Suprapubic skin (tissue), 4 donors: ENCODE results near the gene PRRC2B. TPM values are rescaled to one million over a fixed set of nuclear protein-coding genes. Genes with fewer than 3 reads are reported as not detected.
A peak's percentile ranks its signal among the peaks of the same experiment; 100 is the strongest.

ENCODE experiments used
- DNase-seq, 2 donors: peaks; one replicate each; pipeline ENCODE4 v3.0.0-alpha.2; 2019; ENCODE audit warnings: low spot score in 2 of 2
- H3K27ac ChIP-seq: fragments of 200-600 bp; sonication (generic); one replicate; pipeline ENCODE4 v1.5.1; 2019
- H3K27me3 ChIP-seq: fragments of 200-600 bp; sonication (generic); one replicate; pipeline ENCODE4 v1.5.1; 2019
- H3K36me3 ChIP-seq: fragments of 200-600 bp; sonication (generic); one replicate; pipeline ENCODE4 v1.5.1; 2019
- H3K4me1 ChIP-seq: fragments of 200-600 bp; sonication (generic); one replicate; pipeline ENCODE4 v1.5.1; 2019
- H3K4me3 ChIP-seq: fragments of 200-600 bp; sonication (generic); one replicate; pipeline ENCODE4 v1.5.1; 2019; ENCODE audit warnings: mild to moderate bottlenecking
- H3K9me3 ChIP-seq: fragments of 200-600 bp; sonication (generic); one replicate; pipeline ENCODE4 v1.5.1; 2019
- EP300 ChIP-seq: sonication (generic); formaldehyde crosslinking; IDR thresholded peaks from one replicate; pipeline ENCODE4 v1.6.1; 2017; ENCODE audit warnings: antibody characterized with exemption
- POLR2A ChIP-seq, 2 donors: fragments of 450-650 bp; IDR thresholded peaks; one replicate each; pipeline ENCODE4 v1.6.1; 2017; ENCODE audit warnings: antibody characterized with exemption in 2 of 2, mild to moderate bottlenecking in 2 of 2, moderate library complexity in 2 of 2
- POLR2AphosphoS5 ChIP-seq, 3 donors: sonication (generic); formaldehyde crosslinking; IDR thresholded peaks; one replicate each; pipeline ENCODE4 v1.6.1; 2017; ENCODE audit warnings: antibody characterized with exemption in 3 of 3
- WGBS: methylation state at CpG from one replicate; pipeline ENCODE4 v1.1.5; 2018; 5-methylcytosine and 5-hydroxymethylcytosine counted together
- total RNA-seq, 4 donors: library from RNA; depleted of rRNA; stranded (reverse); fragments of >200 nt; gene quantifications; one replicate each; pipeline ENCODE4 v1.1.0, GENCODE V29; 2016
- TF ChIP-seq, protein P1 (sequence below), 2 donors: fragments of 200-600 bp in 1 of 2; fragments of 450-650 bp in 1 of 2; sonication (generic) in 1 of 2; IDR thresholded peaks; one replicate each; pipeline ENCODE4 v1.5.1; 2016 to 2019; ENCODE audit warnings: antibody characterized with exemption in 2 of 2, mild to moderate bottlenecking in 1 of 2, moderate library complexity in 1 of 2

PRRC2B gene
- total RNA-seq, 4 donors from 2014 or later, result 153 to 286 (median 240) TPM

DNA sequence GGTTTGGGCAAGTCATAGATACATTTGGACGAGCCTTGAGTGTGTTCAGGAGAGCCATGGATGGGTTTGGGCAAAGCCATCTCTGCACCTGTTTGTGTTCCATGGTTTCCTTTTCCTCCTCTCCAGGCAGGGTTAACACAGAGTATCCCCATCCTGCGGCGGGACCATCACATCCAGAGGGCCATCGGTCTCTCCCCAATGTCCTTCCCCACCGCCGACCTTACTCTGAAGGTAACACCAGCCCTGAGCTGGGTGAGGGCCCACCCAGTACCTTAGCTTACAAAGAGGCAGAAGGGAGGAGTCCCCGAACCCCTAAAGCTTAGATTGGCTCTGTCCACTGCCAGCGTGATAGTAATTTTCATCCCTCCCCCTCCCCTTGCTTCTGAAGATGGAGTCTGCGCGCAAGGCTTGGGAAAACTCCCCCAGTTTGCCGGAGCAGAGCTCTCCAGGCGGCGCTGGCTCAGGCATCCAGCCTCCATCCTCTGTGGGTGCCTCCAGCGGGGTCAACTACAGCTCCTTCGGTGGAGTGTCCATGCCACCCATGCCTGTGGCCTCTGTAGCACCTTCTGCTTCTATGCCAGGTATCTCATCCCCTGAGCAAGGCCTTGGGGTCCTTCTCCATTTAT, 90.8 kb downstream of the PRRC2B start:
- no peak overlapping the region for H3K27ac ChIP-seq
- peaks cover 60% of the 10 kb centered on the region for H3K4me1 ChIP-seq
- peaks cover 96% of the 10 kb centered on the region for H3K36me3 ChIP-seq
- TF ChIP-seq POLR2A (IDR thresholded peaks at IDR 0.05), result no peak
- TF ChIP-seq EP300, result no peak
- TF ChIP-seq POLR2AphosphoS5 (IDR thresholded peaks at IDR 0.05), result no peak
- TF ChIP-seq, protein P1, sequence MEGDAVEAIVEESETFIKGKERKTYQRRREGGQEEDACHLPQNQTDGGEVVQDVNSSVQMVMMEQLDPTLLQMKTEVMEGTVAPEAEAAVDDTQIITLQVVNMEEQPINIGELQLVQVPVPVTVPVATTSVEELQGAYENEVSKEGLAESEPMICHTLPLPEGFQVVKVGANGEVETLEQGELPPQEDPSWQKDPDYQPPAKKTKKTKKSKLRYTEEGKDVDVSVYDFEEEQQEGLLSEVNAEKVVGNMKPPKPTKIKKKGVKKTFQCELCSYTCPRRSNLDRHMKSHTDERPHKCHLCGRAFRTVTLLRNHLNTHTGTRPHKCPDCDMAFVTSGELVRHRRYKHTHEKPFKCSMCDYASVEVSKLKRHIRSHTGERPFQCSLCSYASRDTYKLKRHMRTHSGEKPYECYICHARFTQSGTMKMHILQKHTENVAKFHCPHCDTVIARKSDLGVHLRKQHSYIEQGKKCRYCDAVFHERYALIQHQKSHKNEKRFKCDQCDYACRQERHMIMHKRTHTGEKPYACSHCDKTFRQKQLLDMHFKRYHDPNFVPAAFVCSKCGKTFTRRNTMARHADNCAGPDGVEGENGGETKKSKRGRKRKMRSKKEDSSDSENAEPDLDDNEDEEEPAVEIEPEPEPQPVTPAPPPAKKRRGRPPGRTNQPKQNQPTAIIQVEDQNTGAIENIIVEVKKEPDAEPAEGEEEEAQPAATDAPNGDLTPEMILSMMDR (IDR thresholded peaks at IDR 0.05), result no peak
- peak in 1 of 2 donors; percentile 61 for DNase-seq
- 93% methylated on average over 15 of the region's 15 CpGs for WGBS
- H3K4me3 ChIP-seq, result no peak overlapping the region
- no peaks in the 10 kb centered on the region for H3K27me3 ChIP-seq
- H3K9me3 ChIP-seq, result no peaks in the 10 kb centered on the region

DNA sequence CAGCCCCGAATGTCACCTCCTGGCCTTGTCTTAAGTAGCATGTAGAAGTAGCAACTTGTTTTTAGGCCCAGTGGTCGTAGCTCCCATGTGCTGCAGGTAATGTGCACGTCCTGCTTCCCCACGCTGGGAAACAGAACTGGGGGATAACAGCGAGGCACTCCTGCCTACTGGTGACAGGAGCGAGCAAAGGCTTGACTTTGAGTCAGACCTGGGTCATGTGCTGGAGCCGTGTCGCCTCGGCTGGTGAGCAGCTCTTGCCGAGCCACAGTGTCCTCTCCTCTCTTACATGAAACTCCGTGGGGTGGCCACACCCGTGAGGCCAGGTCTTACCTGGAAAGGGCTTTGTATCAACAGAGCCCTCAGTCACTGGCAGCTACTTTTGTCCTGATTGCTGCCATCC, 91.3 kb downstream of the PRRC2B start:
- no peak for DNase-seq
- Histone ChIP-seq H3K36me3 (peaks cover 97% of the 10 kb centered on the region), H3K4me1 (peaks cover 55% of the 10 kb centered on the region), H3K27ac (peak overlapping the region; percentile 28), H3K27me3 (no peaks in the 10 kb centered on the region), H3K9me3 (no peaks in the 10 kb centered on the region), H3K4me3 (no peak overlapping the region)
- WGBS, result 89% methylated on average over 11 of the region's 12 CpGs
- TF ChIP-seq EP300 (no peak), POLR2A (IDR thresholded peaks at IDR 0.05) (no peak), POLR2AphosphoS5 (IDR thresholded peaks at IDR 0.05) (no peak)
- TF ChIP-seq, protein P1 (IDR thresholded peaks at IDR 0.05), result no peak

DNA sequence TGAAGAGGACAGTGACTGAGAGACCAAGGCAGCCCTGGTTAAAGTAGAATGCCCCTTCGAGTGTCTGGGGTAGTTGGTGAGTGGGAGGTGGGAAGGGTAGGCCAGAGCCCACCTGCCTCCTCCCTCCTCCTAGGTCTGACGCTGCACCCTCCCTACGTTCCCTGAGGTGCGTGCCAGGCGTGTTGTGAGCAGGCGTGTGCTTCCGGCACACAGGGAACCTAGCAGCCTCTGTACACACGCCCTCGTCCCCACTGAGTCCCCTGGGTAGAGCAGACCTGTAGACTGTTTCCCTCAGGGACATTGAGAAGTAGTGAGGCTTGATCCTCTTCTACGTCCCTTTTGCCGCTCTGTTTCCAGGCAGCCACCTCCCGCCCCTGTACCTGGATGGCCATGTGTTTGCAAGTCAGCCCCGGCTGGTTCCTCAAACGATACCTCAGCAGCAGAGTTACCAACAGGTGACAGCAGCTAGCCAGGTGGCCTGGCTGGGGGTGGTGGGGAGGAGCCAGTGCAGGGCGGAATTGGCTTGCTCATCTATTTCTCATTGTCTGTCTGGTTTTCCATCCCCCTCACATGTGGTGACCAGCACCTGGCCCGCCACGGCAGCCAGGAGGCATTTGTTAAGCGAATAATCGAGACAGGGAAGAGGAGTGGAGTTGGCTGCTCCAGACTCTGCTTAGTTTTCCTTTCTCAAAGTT, 92.0 kb downstream of the PRRC2B start:
- no peaks in the 10 kb centered on the region for H3K9me3 ChIP-seq
- H3K4me1 ChIP-seq, result peaks cover 48% of the 10 kb centered on the region
- TF ChIP-seq POLR2AphosphoS5 (IDR thresholded peaks at IDR 0.05) (no peak), EP300 (no peak)
- TF ChIP-seq, protein P1 (IDR thresholded peaks at IDR 0.05), result no peak
- no peak overlapping the region for H3K4me3 ChIP-seq
- WGBS, result 76% methylated on average over 19 of the region's 19 CpGs
- H3K27ac ChIP-seq, result peak overlapping the region; percentile 28
- no peaks in the 10 kb centered on the region for H3K27me3 ChIP-seq
- peak in 1 of 2 donors; percentile 60 for DNase-seq
- peaks cover 97% of the 10 kb centered on the region for H3K36me3 ChIP-seq

- Histone ChIP-seq H3K27ac (no peak overlapping the region), H3K36me3 (peaks cover 100% of the 10 kb centered on the region), H3K27me3 (no peaks in the 10 kb centered on the region), H3K4me3 (no peak overlapping the region), H3K4me1 (peaks cover 40% of the 10 kb centered on the region), H3K9me3 (no peaks in the 10 kb centered on the region)
- 55% methylated on average over 3 of the region's 9 CpGs for WGBS
- TF ChIP-seq POLR2AphosphoS5 (IDR thresholded peaks at IDR 0.05) (no peak), EP300 (no peak), POLR2A (IDR thresholded peaks at IDR 0.05) (no peak)
- TF ChIP-seq, protein P1 (IDR thresholded peaks at IDR 0.05), result no peak
- DNase-seq, result no peak
These were observed 93.1 kb downstream of the PRRC2B start for GRCh38 chr9:131487001-131487400.

DNA sequence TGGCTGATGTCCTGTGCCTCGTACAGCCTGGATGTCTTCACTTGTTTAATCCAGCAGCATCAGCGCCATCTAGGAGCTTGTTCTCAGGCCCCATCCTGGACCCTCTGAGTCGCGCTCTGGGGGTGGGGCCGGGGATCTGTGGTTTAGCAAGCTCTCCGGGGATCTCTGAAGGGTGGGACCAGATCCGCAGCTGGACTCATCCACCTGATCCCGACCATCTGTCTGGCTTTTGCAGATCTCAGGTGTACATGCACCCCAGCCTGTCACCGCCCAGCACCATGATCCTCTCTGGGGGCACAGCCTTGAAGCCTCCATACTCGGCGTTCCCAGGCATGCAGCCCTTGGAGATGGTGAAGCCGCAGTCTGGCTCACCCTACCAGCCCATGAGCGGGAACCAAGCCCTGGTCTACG, 93.7 kb downstream of the PRRC2B start:
- H3K4me1 ChIP-seq, result peaks cover 33% of the 10 kb centered on the region
- H3K27me3 ChIP-seq, result no peaks in the 10 kb centered on the region
- H3K4me3 ChIP-seq, result no peak overlapping the region
- peaks cover 100% of the 10 kb centered on the region for H3K36me3 ChIP-seq
- H3K27ac ChIP-seq, result no peak overlapping the region
- H3K9me3 ChIP-seq, result no peaks in the 10 kb centered on the region
- peak in 1 of 2 donors; percentile 60 for DNase-seq
- TF ChIP-seq POLR2AphosphoS5 (IDR thresholded peaks at IDR 0.05), result no peak
- no peak for TF ChIP-seq POLR2A (IDR thresholded peaks at IDR 0.05)
- TF ChIP-seq, protein P1 (IDR thresholded peaks at IDR 0.05), result no peak
- TF ChIP-seq EP300, result no peak
- 73% methylated on average over 13 of the region's 14 CpGs for WGBS
